GM12878 (cell line): ENCODE results near the gene CALD1. TPM values are rescaled to one million over a fixed set of nuclear protein-coding genes. Genes with fewer than 3 reads are reported as not detected.

Experiments used
- ATAC-seq: fragments of 200-7000 bp; cut with Tn5 transposase; 3 replicates; pipeline ENCODE4 v1.9.1; 2020; ENCODE audit warnings: mild to moderate bottlenecking, moderate library complexity
- BruUV-seq: library from RNA; stranded (reverse); fragments of 400-500 nt; replicated peaks from 2 replicates; lab custom pipeline; 2021; lab: Mats Ljungman, UMichigan
- CTCF ChIA-PET: fragments of 300-600 bp; sonication (Branson Sonifier 250); formaldehyde crosslinking; extraction: SDS; loops from one replicate; lab custom pipeline; 2021; ENCODE audit warnings: inconsistent platforms; lab: Yijun Ruan, JAX
- POLR2A ChIA-PET: fragments of 350-600 bp; formaldehyde crosslinking; extraction: SDS; loops from one replicate; lab custom pipeline; 2021; ENCODE audit warnings: inconsistent platforms; lab: Charles Lee
- RAD21 ChIA-PET: fragments of 300-600 bp; sonication (Branson Sonifier 250); formaldehyde crosslinking; loops from one replicate; lab custom pipeline; 2023; ENCODE audit warnings: antibody characterized with exemption; ENCODE audit not compliant: unreplicated experiment; lab: Charles Lee
- SMC1A ChIA-PET: fragments of 300-600 bp; sonication (Branson Sonifier 250); formaldehyde crosslinking; loops from one replicate; lab custom pipeline; 2023; ENCODE audit not compliant: unreplicated experiment, uncharacterized antibody; lab: Charles Lee
- DNase-seq: peaks from one replicate; pipeline ENCODE4 v3.0.0-alpha.2; 2011; ENCODE audit warnings: low read depth, low spot score
- FAIRE-seq: peaks from 3 replicates; lab custom pipeline; 2011; peaks lifted over from hg19 to GRCh38; lab: Jason Lieb, UNC
- H2AFZ ChIP-seq: 2 replicates; pipeline ENCODE4 v1.6.0; 2011; ENCODE audit warnings: low read depth, low read length, control low read depth; ENCODE audit not compliant: control insufficient read depth
- H3K27ac ChIP-seq: 2 replicates; pipeline ENCODE4 v1.5.1; 2011; ENCODE audit warnings: control low read depth; ENCODE audit not compliant: control insufficient read depth, insufficient read depth
- H3K27me3 ChIP-seq, 2 experiments: replicated peaks in 1 of 2; 2 replicates each; pipeline versions ENCODE4 v1.6.0 to v1.6.1; 2011; ENCODE audit warnings: low read length in 1 of 2; ENCODE audit not compliant: control insufficient read depth in 2 of 2, insufficient read depth in 2 of 2
- H3K36me3 ChIP-seq, 2 experiments: 2 replicates each; pipeline ENCODE4 v1.5.1; 2011; ENCODE audit warnings: low read length in 1 of 2; ENCODE audit not compliant: control insufficient read depth in 2 of 2, insufficient read depth in 2 of 2
- H3K4me1 ChIP-seq: 2 replicates; pipeline ENCODE4 v1.6.1; 2011; ENCODE audit warnings: mild to moderate bottlenecking, low read length, moderate library complexity, mixed read lengths; ENCODE audit not compliant: control insufficient read depth, insufficient read depth
- H3K4me2 ChIP-seq: 2 replicates; pipeline ENCODE4 v1.6.0; 2011; ENCODE audit warnings: control low read depth; ENCODE audit not compliant: control insufficient read depth, insufficient read depth
- H3K4me3 ChIP-seq: fragments of 200-600 bp; sonication (generic); 2 replicates; pipeline ENCODE4 v1.5.1; 2016
- H3K79me2 ChIP-seq: 2 replicates; pipeline ENCODE4 v1.6.0; 2011; ENCODE audit warnings: low read length; ENCODE audit not compliant: control insufficient read depth, insufficient read depth
- H3K9ac ChIP-seq: 2 replicates; pipeline ENCODE4 v1.8.0; 2011; ENCODE audit warnings: low read length, control low read depth, mixed read lengths; ENCODE audit not compliant: control insufficient read depth, insufficient read depth
- H3K9me3 ChIP-seq: replicated peaks from 3 replicates; pipeline ENCODE4 v1.5.1; 2011; ENCODE audit warnings: mild to moderate bottlenecking, low read length; ENCODE audit not compliant: control insufficient read depth, insufficient read depth
- H4K20me1 ChIP-seq: 2 replicates; pipeline ENCODE4 v1.6.0; 2011; ENCODE audit not compliant: control insufficient read depth, insufficient read depth
- E2F8 ChIP-seq: fragments of 450-650 bp; IDR thresholded peaks from 2 replicates; pipeline ENCODE4 v1.6.1; 2018; ENCODE audit warnings: mild to moderate bottlenecking, low read depth, moderate library complexity; ENCODE audit not compliant: partially characterized antibody
- POU2F2 ChIP-seq: IDR thresholded peaks from 3 replicates; pipeline ENCODE4 v1.6.1; 2011; ENCODE audit warnings: low read depth, mild to moderate bottlenecking, low read length, borderline replicate concordance
- WGBS: methylation state at CpG from one replicate; pipeline ENCODE4 v1.1.6; 2016; ENCODE audit warnings: low lambda C conversion rate; ENCODE audit not compliant: insufficient replicate concordance, insufficient coverage; ENCODE audit errors: missing lambda C conversion rate; 5-methylcytosine and 5-hydroxymethylcytosine counted together
- in situ Hi-C: fragments of 300-500 bp; cut with MboI; formaldehyde crosslinking; loops from 9 replicates; pipeline ENCODE4 v1.14.3; 2018; ENCODE audit warnings: mixed read lengths
- intact Hi-C: fragments of 100-400 bp; cut with micrococcal nuclease; formaldehyde crosslinking; loops from one replicate; pipeline ENCODE4 v1.14.2; 2022; ENCODE audit not compliant: unreplicated experiment
- polyA plus RNA-seq, 11 experiments: library from polyadenylated mRNA; depleted of rRNA in 4 of 11; unstranded in 6 of 11; stranded (reverse) in 5 of 11; fragments of >200 nt; fragmentation: Nextera tagmentation in 4 of 11; fragmentation: Illumina TruSeq in 1 of 11; extraction: Ambion mirVana in 4 of 11; extraction: Trizol in 1 of 11; gene quantifications; 1 replicate in 1 of 11; 2 replicates in 10 of 11; pipeline versions ENCODE4 v1.2.1 to v1.2.3, GENCODE V29; 2011 to 2016; ENCODE audit warnings: inconsistent platforms in 2 of 11, missing spikeins in 2 of 11, low read depth in 1 of 11
- total RNA-seq, 4 experiments: library from RNA; depleted of rRNA in 3 of 4; stranded (reverse); fragments of >200 nt in 3 of 4; fragmentation: Illumina TruSeq in 1 of 4; extraction: Trizol in 1 of 4; gene quantifications; 2 replicates each; pipeline versions ENCODE4 v1.2.1 to v1.2.3, GENCODE V29; 2013 to 2021
- TF ChIP-seq, protein P1 (sequence below): IDR thresholded peaks from 2 replicates; pipeline ENCODE4 v1.6.1; 2011; ENCODE audit warnings: low read depth, low read length, improper control_type of control experiment, borderline replicate concordance

Gene CALD1
- total and polyA plus RNA-seq, 10 of the 15 experiments (the other 5 are each of a cell fraction or from before 2014, with no cell fraction given) = 0.03 to 1.3 (median 0.22) TPM

DNA sequence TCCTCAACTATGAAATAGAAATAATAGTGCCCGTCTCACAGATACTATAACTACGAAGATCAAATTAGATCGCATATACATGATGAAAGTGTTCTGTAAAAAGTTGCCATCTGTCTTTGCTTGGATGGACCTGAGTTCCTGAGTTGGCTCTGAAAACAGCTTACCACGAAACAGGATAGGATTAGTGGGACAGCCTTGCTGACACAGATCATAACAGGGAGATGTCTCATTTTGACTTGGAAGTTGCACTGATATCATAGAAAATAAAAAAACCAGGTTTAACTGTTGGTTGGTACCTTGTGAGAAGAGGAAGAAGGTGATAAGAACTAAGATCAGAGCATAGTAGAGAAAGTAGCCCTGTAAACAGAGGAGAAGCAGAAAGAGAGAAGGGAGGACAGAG lies 127.6 kb downstream of the CALD1 start:
- peaks cover 4% of the 10 kb centered on the region for H3K4me1 ChIP-seq
- H2AFZ ChIP-seq = no peak overlapping the region
- ATAC-seq (no peak), DNase-seq (no peak), FAIRE-seq (no peak)
- ChIA-PET CTCF (interaction anchor here (0.7 kb wide), 1 partner anchor 13 kb away, joined by 3 read pairs; no protein-coding TSS in a partner anchor), POLR2A (interaction anchor here (0.7 kb wide), 1 partner anchor 20 kb away, joined by 4 read pairs; no protein-coding TSS in a partner anchor), SMC1A (interaction anchor here (0.7 kb wide), 1 partner anchor 13 kb away, joined by 3 read pairs; no protein-coding TSS in a partner anchor), RAD21 (interaction anchor here (0.8 kb wide), 1 partner anchor 36 kb away, joined by 3 read pairs; no protein-coding TSS in a partner anchor)
- in situ Hi-C loops (no loop called here), intact Hi-C loops (no loop called here)
- no peaks in the 10 kb centered on the region for H3K36me3 ChIP-seq
- BruUV-seq = no TSS peak
- no peaks in the 10 kb centered on the region for H3K79me2 ChIP-seq
- no peak overlapping the region for H3K27ac ChIP-seq
- WGBS = 85% methylated on average over 4 of the region's 4 CpGs
- H3K4me3 ChIP-seq = no peak overlapping the region
- H3K9me3 ChIP-seq = no peaks in the 10 kb centered on the region
- TF ChIP-seq POU2F2 (no peak), E2F8 (no peak)
- TF ChIP-seq, protein P1, sequence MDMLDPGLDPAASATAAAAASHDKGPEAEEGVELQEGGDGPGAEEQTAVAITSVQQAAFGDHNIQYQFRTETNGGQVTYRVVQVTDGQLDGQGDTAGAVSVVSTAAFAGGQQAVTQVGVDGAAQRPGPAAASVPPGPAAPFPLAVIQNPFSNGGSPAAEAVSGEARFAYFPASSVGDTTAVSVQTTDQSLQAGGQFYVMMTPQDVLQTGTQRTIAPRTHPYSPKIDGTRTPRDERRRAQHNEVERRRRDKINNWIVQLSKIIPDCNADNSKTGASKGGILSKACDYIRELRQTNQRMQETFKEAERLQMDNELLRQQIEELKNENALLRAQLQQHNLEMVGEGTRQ = no peak
- H3K27me3 ChIP-seq = no peaks in the 10 kb centered on the region
- H4K20me1 ChIP-seq = no peaks in the 10 kb centered on the region
- H3K9ac ChIP-seq = no peak overlapping the region
- no peak overlapping the region for H3K4me2 ChIP-seq
